ENCODE data around the gene PSMB1. TPM values are rescaled to one million over a fixed set of nuclear protein-coding genes. Genes with fewer than 3 reads are reported as not detected.

Gene PSMB1
- total and polyA plus RNA-seq, 9 of the 15 experiments (the other 6 are each of a cell fraction or from before 2014, with no cell fraction given), result 447 to 2,953 (median 884) TPM

- TF ChIP-seq ETS1 (conservative IDR thresholded peaks at IDR 0.05; ENCODE audit: control insufficient read depth, low read depth, low read length) (peak; percentile 94), ZNF184 (CRISPR knock-in tag; IDR thresholded peaks at IDR 0.05) (no peak), ZNF212 (CRISPR knock-in tag; IDR thresholded peaks at IDR 0.05) (no peak), ILF3 (IDR thresholded peaks at IDR 0.05; ENCODE audit: borderline replicate concordance) (no peak; the same call in 1 of the 2 replicates), DNMT1 (IDR thresholded peaks at IDR 0.05) (no peak), ZNF41 (CRISPR knock-in tag; conservative IDR thresholded peaks at IDR 0.05) (no peak), POLR2AphosphoS2 (IDR thresholded peaks at IDR 0.05; ENCODE audit: low read length) (no peak), CHAMP1 (IDR thresholded peaks at IDR 0.05) (no peak), THRB (CRISPR knock-in tag; conservative IDR thresholded peaks at IDR 0.05) (no peak), ZC3H4 (CRISPR knock-in tag; IDR thresholded peaks at IDR 0.05; ENCODE audit: borderline replicate concordance) (no peak), LARP7 (IDR thresholded peaks at IDR 0.05) (peak; percentile 64; the same call in 1 of the 2 replicates), POLR3G (IDR thresholded peaks at IDR 0.05; ENCODE audit: extremely low read depth, insufficient read length, insufficient replicate concordance) (no peak), TOE1 (IDR thresholded peaks at IDR 0.05; ENCODE audit: borderline replicate concordance) (peak; percentile 73), TOE1 (CRISPR knock-in tag; IDR thresholded peaks at IDR 0.05; ENCODE audit: borderline replicate concordance, low read depth) (no peak), CEBPG (CRISPR knock-in tag; IDR thresholded peaks at IDR 0.05) (peak; percentile 83), CEBPG (tag; conservative IDR thresholded peaks at IDR 0.05 in 1 of 2, IDR thresholded peaks at IDR 0.05 in 1 of 2) (peak in 1 of 2 experiments; percentile 62; a peak in 1 of 4 replicates), ZKSCAN1 (IDR thresholded peaks at IDR 0.05; ENCODE audit: low read depth, low read length) (peak; percentile 68), HMBOX1 (IDR thresholded peaks at IDR 0.05) (no peak), KDM4B (IDR thresholded peaks at IDR 0.05; ENCODE audit: borderline replicate concordance in 2 of 2, low read depth in 1 of 2) (no peak; a peak in 1 of 4 replicates), RFX1 (IDR thresholded peaks at IDR 0.05) (no peak), FOXJ2 (tag; IDR thresholded peaks at IDR 0.05) (peak; percentile 19; the same call in 1 of the 2 replicates), CHCHD3 (CRISPR knock-in tag; IDR thresholded peaks at IDR 0.05) (no peak), ZEB2 (IDR thresholded peaks at IDR 0.05) (no peak), COPS2 (conservative IDR thresholded peaks at IDR 0.05) (no peak)
Observed at GRCh38 chr6:170552765-170553533, at the start of gene PSMB1 (continued).

Measured in K562 (cell line).